Measurements from ENCODE around the gene SEPTIN8.

Gene SEPTIN8

DNA sequence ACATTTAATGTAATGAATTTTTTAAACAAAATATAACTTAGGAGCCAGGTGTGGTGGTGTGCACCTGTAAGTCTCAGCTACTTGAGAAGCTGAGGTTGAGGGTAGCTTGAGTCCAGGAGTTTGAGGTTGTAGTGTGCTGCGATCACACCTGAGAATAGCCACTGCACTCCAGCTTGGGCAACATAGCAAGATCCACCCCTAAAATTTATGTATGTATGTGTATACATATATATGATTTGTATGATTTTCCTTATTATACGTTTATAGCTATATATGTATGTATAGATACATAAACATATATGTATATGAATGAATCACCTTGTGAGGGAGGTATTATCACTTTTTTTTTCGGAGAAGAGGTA is 30.5 kb downstream of the SEPTIN8 start:
- DNase-seq, result no peak

DNA sequence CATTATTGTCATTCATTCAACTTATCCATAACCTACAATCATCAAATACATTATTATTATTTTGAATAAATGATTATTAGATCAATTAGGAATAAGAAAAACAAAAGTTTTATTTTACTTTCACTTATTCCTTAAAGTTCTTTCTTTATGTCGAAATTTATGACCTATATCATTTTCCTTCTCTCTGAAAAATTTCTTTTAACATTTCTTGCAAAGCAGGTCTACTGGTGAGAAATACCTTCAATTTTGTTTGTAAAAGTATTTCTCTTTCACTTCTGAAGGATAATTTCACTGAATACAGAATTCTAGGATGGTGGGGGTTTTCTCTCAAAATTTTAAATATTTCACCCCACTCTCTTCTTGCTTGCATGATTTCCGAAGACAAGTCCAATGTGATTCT is 32.4 kb downstream of the SEPTIN8 start:
- DNase-seq, result no peak

DNA sequence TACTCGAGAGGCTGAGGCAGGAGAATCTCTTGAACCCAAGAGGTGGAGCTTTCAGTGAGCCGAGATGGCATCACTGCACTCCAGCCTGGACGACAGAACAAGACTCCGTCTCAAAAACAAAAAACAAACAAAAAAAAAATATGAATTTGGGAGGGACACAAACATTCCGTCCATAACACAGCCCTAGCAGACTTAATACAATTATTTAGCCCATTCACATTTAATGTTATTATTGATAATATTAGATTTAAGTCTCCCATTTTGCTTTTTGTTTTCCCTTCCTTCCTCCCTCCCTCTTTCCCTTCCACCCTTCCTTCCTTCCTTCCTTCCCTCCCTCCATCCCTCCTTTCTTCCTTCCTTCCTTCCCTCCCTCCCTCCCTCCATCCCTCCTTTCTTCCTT is 34.4 kb downstream of the SEPTIN8 start:
- no peak for DNase-seq

DNA sequence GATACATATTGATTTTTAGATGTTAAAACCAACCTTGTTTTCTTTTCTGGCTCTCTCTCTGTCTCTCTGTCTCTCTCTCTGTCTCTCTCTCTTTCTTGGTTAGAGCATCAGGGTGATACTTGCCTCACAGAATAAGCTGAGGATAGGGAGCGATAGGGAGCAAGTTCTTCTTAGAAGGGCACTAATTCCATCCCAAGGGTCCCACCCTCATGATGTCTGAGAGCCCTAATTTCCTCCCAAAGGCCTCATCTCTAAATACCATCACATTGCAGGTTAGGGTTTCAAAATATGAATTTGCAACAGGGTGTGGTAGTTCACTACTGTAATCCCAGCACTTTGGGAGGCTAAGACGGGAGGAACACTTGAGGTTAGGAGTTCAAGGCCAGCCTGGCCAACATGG is 34.9 kb downstream of the SEPTIN8 start:
- DNase-seq, result no peak

DNA sequence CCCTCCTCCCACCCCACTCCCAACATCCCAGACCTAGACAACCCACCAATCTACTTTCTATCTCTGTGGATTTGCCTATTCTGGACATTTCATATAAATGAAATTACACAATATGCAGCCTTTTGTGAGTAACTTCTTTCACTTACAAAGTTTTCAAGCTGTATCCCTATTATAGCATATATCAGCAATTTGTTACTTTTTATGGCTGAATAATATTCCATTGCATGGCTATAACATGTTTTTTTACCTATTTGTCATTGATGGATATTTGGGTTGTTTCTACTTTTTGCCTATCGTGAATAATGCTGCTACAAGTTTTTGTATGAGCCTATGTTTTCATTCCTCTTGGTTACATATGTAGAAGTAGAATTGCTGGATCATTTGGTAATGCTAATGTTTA is 37.8 kb downstream of the SEPTIN8 start:
- no peak for DNase-seq

DNA sequence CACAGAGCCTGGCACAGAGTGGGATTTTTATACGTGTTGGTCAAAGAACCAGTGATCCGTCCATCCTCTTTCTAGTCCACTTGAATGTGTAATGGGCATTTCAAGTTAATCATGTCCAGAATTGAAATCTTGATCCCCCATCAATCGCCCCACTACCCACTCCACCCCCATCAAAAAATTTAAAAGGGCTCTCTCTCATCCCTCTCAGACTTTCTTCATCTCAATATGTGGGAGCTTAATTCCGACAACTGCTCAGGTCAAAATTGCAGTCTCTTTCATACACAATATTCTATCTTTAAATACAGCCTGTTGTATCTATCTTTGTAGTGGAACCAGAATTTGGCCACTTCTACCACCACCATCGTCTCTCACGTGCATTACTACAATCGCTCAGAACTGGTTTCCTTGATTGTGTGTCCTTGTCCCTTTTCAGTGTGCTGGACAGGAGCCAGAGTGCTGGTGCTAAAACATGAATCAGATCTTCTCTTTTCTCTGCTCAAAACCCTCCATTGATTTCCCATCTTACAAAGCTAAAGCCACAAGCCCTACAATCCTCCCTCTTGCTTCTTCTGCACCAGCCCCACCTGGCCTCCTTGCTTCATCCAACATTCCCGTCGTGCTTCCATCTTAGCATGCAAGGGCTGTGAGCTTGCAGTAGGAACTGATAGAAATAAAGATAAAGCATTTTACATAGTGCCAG is 38.9 kb downstream of the SEPTIN8 start:
- no peak for DNase-seq

DNA sequence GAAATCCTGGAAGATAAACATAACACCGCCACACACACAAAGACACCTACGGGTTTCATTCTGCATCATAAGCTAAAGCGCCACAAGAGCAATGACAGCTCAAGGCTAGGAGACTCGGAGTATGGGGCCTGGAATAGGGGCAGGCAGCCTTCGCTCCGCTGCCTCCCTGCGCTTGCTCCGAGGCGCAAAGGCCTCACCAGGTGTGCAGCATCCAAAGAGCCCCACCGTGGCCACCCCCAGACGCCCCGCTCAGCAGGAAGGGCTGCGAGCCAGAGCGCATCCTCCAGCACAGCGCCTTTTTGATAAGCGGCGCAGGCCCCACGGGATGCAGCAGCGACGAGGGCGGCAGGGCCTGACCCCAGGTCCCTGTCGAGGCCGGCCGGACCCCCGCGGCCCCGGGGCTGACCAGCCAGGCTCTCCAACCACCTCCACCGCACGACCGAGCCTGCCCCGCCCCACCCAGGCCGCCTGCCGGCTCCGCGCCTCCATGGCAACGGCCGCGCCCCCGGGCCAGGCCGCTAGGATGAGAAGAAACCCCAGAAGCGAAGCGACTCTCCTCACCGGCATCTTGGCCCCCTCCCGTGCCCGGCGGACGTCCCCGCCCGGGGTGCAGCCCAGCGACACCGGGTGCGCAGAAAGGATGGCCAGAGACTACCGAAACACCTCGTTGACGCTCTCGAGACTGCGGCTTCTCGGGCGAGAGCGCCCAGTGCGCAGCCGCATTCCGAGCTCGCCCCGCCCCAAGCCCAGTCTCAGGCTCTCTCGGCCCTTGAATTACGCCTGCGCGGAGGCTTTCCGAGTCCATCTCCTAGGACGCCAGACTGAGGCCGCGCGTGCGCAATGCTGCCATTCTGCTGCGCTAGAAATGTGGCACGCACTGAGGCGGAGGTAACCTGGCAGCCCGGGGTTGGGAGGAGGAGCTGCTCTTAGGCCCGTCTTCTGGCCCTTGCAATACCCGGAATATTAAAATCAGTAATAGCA is 39.9 kb downstream of the SEPTIN8 start, which contains the start of gene KIF3A:
Gene KIF3A (minus strand): TSS at position 694 of the 981 bp plus-strand sequence. CDS start 127 bp downstream, at position 567.
- peak; percentile 93 for DNase-seq

DNA sequence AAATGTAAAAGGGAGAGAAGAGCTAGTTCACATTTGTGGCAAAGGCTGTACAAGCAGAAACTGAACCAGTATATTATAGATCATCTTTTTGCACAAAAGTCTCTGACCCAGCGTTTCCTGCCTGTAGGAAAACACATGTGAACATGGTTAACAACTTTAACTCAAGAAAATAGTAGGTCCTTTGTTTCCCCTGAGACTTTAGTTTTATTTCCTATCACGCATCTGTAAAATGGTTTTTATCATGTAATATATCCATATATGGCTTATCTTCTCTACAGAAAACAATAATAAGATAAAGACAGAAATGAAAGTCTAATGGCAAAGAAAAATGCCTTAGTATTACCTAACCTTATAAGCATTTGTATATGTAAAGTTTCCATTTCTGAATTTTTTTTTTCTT is 42.4 kb downstream of the SEPTIN8 start:
- DNase-seq, result no peak

DNA sequence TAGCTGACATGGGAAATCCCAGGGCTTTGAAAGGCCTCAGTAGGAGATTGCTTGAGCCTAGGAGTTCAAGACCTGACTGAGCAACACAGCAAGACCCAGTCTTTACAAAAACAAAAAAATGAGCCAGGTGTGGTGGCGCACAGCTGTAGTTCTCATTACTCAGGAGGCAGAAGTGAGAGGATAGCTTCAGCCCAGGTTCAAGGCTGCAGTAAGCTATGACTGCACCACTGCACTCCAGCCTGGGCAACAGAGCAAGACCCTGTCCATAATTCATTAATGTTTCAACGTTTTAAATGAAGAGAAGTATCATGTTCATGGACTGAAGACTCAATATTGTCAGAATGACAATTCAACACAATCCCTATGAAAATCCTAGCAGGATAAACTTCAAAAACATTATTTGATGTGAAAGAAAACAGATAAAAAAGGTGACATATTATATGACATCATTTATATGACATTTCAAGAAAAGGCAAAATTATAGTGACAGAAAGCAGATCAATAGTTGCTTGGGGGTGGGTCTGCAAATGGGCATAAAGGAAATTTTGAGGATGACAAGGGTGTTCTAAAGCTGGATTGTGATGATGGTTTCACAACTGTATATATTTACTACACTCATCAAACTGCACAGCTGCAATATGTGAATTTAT is 43.4 kb downstream of the SEPTIN8 start:
- DNase-seq, result no peak

DNA sequence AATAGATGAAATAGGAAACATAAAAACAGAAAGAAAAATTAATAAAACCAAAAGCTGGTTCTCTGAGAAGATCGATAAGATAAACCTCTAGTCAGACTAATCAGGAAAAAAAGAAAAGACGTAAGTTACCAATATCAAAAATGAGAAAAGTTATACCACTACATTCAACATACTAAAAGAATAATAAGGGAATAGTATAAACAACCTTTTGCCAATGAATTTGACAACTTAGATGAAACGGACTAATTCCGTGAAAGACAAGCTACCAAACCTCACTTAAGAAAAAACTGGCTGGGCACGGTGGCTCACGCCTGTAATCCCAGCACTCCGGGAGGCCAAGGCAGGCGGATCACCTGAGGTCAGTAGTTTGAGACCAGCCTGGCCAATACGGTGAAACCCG is 47.1 kb downstream of the SEPTIN8 start:
- no peak for DNase-seq

DNA sequence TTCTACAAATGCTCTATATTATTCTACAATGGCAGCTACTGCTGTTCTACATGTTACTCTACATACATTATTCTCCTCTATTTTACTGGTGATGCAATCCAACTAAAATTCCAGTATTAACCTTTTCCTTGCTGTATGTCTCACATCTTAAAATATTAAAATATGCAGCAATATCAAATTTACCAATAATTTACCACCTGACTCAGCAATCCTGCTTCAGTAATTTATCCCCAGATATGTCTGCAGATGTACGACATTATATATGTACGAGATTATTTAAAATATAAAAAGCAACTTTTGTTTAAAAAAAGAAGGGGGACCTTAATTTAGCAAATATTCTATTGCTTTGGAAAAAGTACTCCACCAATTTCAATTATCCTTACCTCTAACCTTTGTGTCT is 51.3 kb downstream of the SEPTIN8 start:
- DNase-seq, result no peak

DNA sequence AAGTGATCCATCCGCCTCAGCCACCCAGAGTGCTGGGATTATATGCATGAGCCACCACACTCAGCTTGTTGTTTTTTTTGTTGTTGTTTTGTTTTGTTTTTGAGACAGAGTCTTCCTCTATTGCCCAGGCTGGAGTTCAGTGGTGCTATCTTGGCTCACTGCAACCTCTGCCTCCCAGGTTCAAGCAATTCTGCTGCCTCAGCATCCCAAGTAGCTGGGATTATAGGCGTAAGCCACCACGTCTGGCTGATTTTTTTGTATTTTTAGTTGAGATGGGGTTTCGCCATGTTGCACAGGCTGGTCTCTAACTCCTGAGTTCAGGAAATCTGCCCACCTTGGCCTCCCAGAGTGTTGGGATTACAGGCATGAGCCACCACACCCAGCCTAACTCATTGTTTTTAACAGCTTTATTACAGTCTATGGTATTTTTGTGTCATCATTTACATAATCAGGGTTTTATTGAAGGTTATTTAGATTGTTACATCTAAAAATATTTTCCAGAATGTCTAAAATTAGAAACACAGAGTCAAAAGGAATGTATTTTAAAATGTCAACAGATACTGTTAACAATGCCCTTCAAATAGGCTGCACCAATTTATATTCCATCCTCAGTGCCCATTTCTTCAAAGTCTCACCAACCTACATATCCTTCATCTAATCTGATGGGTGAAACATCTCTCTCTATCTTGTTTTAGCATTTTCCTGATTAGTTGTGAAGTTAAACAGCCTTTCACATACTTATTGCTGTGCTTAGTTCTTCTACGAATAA is 58.3 kb downstream of the SEPTIN8 start:
- no peak for DNase-seq

DNA sequence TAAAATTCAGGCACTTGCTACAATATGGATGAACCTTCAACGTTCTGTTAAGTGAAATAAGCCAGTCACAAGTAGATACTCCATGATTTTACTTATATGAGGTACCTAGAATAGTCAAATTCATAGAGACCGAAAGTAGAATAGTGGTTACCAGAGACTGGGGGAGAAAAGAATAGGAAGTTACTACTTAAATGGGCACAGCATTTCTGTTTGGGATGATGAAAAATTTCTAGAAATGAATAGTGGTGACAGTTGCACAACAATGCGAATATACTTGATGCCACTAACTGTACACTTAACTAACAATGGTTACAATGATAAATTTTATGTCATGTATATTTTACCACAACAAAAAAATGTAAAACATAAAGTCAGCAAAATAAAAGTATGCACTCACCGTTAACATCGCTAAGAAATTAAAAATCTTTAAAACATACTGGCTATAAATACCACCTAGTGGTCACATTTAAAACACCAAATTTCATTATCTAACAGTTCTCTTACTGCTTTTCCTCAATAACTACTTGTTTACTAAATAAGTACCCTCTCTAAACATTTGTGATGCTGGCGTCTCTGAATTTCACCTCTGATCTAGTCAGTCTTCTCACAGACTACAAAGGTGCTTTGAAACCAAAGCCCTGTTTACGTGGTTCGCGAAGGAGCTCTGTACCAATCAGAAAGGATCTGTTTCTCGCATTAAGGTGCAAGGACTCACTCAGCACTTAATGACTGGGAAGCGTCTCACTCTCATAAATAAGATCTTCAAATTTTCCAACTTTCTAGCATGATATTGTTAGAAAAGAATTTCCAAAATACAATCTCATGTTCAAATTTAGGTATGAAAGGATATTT is 62.4 kb downstream of the SEPTIN8 start:
- no peak for DNase-seq

DNA sequence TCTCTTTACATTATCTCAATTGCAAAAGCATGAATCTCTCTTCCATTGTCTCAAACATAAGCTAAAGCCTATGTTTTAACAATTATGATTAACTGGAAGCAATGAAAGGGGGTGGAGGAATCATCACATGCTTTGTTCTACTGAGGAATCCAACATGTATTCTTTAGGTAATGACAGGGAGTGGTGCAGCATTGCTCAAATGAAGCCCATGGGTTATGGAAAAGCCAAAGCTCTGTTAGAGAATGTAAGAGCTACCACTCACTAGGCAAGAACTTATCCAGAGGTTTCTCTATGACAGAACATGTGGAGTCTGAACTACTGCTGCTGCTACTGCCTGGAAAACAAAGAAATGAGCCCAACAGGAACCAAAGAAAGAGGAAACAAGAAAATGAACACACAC is 68.4 kb downstream of the SEPTIN8 start:
- no peak for DNase-seq

DNA sequence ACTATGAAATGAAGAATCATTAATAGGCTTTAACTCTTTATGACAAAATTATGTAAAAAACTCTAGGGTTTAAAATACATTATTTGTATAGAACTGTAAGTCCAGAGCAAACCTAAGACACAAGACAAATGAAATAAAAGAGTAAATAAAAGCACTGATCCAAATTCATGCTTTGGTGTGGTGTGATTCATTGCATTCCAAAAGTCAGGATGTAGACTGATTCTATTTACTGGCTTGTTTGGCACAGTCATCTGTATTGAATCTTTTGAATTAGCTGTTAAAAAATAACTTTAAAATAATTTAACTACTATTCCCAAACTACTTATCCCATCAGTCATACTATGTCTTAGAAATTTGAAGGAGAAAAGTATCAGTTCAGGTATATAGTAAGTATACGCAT is 72.2 kb downstream of the SEPTIN8 start:
- no peak for DNase-seq

Measured in NCI-H1048 (cell line).